Fibroblast of peridontal ligament (primary cell): ENCODE measurements around the gene ZNF519.
"Not testable (repeated sequence)": the region's sequence is repeated elsewhere in the genome, so short reads cannot be mapped to it uniquely, and the experiment has no call there.

Experiments used
- DNase-seq: peaks from one replicate; pipeline ENCODE4 v3.0.0-alpha.2; 2010; ENCODE audit errors: extremely low read depth

Gene ZNF519

GRCh38 chr18:14147935-14148865, 16.0 kb upstream of the ZNF519 start:
- DNase-seq: not testable (repeated sequence)

DNA sequence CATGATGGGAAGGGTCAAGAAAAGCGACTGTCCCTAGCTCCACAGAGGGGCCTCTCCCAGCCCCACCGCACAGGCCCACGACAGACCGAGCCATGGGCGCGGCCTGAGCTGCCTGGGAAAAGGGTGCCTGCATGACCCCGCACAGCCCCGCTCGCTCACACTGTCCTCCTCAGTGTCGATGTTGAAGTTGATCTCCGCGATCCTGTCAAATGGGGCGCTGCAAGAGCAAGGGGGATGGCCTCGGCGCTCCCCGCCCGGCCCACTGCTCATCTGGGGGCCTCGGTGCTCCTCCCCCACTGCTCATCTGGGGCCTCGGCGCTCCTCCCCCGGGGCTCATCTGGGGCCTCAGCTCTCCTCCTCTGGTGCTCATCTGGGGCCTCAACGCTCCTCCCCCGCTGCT, 14.5 kb upstream of the ZNF519 start:
- not testable (repeated sequence) for DNase-seq

- DNase-seq: not testable (repeated sequence)
Observed at GRCh38 chr18:14145581-14146338, 13.5 kb upstream of the ZNF519 start.

- DNase-seq: not testable (repeated sequence)
Observed at GRCh38 chr18:14145021-14145420, 12.8 kb upstream of the ZNF519 start.

GRCh38 chr18:14144628-14144895, 12.3 kb upstream of the ZNF519 start:
- DNase-seq: no peak

DNA sequence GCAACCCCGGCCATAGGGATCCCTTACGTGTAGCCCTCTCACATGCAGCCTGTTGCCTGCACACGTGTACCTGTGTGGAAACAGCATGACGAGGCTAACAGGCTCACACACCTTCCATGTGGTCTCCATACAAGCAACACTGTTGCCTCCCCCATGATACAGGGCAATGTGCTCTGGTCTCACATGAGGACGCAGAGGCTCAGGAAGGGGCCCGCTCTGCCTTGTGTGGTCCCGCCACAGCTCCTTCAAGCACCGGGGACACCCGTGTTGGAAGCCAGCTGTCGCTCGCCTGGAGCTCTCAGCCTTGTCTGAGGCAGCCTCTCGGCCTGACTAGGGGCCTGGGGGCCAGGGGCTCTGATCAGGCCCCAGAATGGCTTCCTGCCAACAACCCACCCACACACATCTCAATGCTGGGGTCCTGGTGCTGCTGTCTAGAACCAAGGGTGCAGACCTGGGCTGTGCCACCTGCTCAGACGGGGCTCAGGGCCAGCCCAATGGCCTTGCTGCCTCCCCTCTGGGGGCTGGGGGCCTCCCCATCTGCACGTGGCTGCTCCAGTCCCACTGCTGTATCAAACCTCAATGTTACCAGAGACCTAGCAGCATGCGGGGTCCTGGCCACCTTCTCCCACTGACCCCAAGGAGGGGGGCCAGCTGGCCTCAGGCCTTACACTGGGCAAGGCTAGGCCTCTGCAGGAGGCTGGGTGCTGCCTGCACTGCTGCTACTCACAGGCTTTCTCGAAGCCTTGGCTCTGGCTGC, 11.8 kb upstream of the ZNF519 start:
- not testable (repeated sequence) for DNase-seq

DNA sequence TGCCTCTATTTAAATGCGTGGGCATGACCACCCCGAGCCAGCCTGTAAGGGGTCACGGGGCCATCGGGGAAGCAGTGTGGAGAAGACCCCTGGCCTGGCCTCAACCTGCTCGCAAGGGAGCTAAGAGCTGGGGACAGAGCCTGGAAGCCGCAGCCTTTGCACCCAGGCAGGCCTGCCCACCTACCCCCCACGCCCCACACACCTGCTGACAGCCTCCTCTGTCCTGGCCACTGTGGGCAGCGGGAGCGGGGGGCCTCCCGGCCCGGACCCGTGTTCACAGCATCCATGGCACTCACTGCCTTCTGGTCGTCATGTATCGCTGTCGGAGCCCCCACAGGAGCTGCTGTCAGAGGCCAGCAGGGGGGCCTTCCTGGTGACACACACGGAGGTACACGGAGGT, 11.2 kb upstream of the ZNF519 start:
- not testable (repeated sequence) for DNase-seq

- not testable (repeated sequence) for DNase-seq
Observed at GRCh38 chr18:14142177-14142576, 9.9 kb upstream of the ZNF519 start.

- DNase-seq: not testable (repeated sequence)
Observed at GRCh38 chr18:14139583-14139982, 7.3 kb upstream of the ZNF519 start.

- not testable (repeated sequence) for DNase-seq
Observed at GRCh38 chr18:14137971-14138370, 5.7 kb upstream of the ZNF519 start.

- DNase-seq: not testable (repeated sequence)
Observed at GRCh38 chr18:14131696-14132270, 452 bp downstream of the ZNF519 start.

DNA sequence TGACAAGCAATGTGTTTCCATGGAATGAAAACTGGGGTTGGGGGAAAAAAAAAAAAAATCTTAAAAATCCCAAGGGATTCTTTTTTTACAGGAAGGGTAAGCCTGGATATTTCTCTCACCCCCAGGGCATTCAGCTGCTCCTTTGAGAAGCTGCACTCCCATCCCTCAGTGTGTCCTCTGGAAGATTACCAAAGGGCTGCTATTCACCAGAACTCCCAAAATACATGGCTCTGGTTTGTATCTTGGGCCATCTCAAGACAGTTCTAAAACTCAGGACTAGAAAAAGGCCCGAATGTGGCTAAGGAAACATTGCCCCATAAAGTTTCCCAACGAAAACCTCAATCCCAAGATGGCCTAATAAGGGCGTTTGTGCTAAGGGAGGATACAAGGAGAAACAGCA, 1.4 kb downstream of the ZNF519 start:
- DNase-seq: not testable (repeated sequence)

DNA sequence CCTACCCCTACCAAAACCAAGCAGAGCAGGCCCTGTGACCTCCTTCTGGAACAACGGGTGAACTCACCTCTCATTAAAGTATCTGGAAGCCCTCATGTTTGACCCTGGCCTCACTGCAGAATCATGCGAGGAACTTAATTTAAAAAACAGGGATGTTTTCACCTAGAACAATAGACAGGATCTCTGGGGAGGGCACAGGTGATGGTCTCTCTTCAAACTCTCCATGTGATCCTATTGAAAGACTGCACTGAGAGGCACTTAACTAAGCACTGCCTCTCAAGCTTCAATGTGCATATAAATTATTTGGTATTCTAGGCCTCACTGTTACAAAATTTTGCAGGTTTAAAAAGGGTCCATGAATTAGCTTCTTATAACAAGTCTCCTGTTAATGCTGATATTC, 7.5 kb downstream of the ZNF519 start:
- DNase-seq: no peak

GRCh38 chr18:14122097-14122496, 10.1 kb downstream of the ZNF519 start:
- DNase-seq: no peak

- no peak for DNase-seq
Observed at GRCh38 chr18:14120926-14121325, 11.3 kb downstream of the ZNF519 start.

- DNase-seq: no peak
Observed at GRCh38 chr18:14117606-14118005, 14.6 kb downstream of the ZNF519 start.

GRCh38 chr18:14106906-14107305, 25.3 kb downstream of the ZNF519 start:
- DNase-seq: no peak

DNA sequence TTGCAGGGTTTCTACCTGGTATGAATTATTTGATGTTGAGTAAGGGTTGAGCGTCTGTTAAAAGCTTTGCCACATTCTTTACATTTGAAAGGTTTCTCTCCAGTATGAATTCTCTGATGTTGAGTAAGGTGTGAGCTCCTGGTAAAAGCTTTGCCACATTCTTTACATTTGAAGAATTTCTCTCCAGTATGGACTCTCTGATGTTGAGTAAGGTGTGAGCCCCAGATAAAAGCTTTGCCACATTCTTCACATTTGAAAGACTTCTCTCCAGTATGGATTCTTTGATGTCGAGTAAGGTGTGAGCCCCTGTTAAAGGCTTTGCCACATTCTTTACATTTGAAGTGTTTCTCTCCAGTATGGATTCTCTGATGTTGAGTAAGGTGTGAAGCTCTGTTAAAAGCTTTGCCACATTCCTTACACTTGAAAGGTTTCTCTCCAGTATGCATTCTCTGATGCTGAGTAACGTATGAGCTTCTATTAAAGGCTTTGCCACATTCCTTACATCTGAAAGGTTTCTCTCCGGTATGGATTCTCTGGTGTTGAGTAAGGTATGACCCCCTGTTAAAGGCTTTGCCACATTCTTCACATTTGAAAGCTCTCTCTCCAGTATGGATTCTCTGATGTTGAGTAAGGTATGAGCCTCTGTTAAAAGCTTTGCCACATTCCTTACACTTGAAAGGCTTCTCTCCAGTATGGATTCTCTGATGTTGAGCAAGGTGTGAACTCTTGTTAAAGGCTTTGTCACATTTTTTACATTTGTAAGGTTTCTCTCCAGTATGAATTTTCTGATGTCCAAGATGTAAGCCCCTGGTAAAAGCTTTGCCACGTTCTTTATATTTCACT, 27.1 kb downstream of the ZNF519 start:
- DNase-seq: no peak

GRCh38 chr18:14104201-14104600, 28.0 kb downstream of the ZNF519 start:
- DNase-seq: no peak

DNA sequence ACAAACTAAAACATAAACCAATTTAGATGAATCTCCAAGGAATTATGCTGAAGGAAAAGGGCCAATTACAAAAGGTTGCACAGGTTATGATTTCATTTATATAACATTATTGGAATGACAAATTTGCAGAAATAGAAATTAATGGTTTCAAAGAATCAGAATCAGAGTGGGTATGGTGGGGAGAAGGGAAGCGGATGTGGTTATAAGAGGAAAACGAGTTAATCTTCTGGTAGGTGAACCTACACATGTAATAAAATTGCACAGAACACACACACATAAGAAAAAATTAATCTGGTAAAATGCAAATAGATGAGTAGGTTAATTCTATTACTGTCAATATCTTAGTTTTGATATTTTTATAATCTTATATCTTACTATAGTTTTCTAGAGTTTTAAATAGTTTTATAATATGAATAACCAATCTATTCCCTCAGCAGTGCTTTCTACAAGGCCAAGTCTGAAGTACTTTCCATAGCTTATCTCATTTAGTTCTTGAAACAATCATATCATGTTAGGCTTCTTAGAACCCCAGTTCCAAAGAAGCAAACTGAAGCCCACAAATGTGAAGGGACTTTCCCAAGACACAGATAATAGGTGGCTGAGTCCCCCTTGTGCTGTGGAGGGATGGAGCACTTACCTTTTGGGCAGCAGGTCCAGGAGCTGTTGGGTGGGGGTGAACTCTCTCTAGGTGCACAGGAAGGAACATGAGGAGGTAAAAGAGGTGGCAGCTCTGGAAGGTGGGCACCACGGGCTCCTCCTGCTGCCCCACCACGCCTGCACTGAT, 31.5 kb downstream of the ZNF519 start:
- DNase-seq: no peak
